AG10803 (cell line): ENCODE measurements around the gene SPINT1.

Experiments used
- DNase-seq: peaks from one replicate; pipeline ENCODE4 v3.0.0; 2010; ENCODE audit warnings: low read depth
- H3K4me3 ChIP-seq: 2 replicates; pipeline ENCODE4 v1.5.1; 2011; ENCODE audit warnings: mild to moderate bottlenecking, low read length, control low read depth
- CTCF ChIP-seq: conservative IDR thresholded peaks from 2 replicates; pipeline ENCODE4 v1.5.1; 2011; ENCODE audit warnings: mild to moderate bottlenecking, low read length, control low read depth, inconsistent platforms

SPINT1 gene

GRCh38 chr15:40830884-40831283 lies 13.0 kb upstream of the SPINT1 start:
- DNase-seq, result no peak
- H3K4me3 ChIP-seq, result no peak overlapping the region
- no peak for TF ChIP-seq CTCF

- H3K4me3 ChIP-seq, result no peak overlapping the region
- no peak for TF ChIP-seq CTCF
- DNase-seq, result no peak
These were observed 12.0 kb upstream of the SPINT1 start for GRCh38 chr15:40831861-40832260.

GRCh38 chr15:40832903-40833302 lies 10.9 kb upstream of the SPINT1 start:
- no peak for DNase-seq
- H3K4me3 ChIP-seq, result no peak overlapping the region
- no peak for TF ChIP-seq CTCF

GRCh38 chr15:40836020-40836419 lies 7.8 kb upstream of the SPINT1 start:
- no peak for DNase-seq
- TF ChIP-seq CTCF, result no peak
- H3K4me3 ChIP-seq, result no peak overlapping the region

GRCh38 chr15:40838756-40839155 lies 5.1 kb upstream of the SPINT1 start:
- no peak overlapping the region for H3K4me3 ChIP-seq
- peak; percentile 72 for DNase-seq
- no peak for TF ChIP-seq CTCF

GRCh38 chr15:40841741-40842140 lies 2.1 kb upstream of the SPINT1 start:
- no peak overlapping the region for H3K4me3 ChIP-seq

More at GRCh38 chr15:40841741-40842140, 2.1 kb upstream of the SPINT1 start:
- no peak for DNase-seq
- TF ChIP-seq CTCF, result no peak
